CD14-positive monocyte (primary cell): Measurements from ENCODE around the gene CTDSPL. TPM values are rescaled to one million over a fixed set of nuclear protein-coding genes. Genes with fewer than 3 reads are reported as not detected.

Experiments
- DNase-seq, 3 donors: peaks; one replicate each; pipeline ENCODE4 v3.0.0-alpha.2; 2011 to 2022
- H2AFZ ChIP-seq: 2 replicates; pipeline ENCODE4 v1.6.0; 2012; ENCODE audit warnings: mild to moderate bottlenecking, low read depth, low read length, inconsistent platforms; ENCODE audit not compliant: insufficient read depth, poor library complexity, severe bottlenecking
- H3K27ac ChIP-seq, 2 donors: 1 replicate in 1 of 2; 2 replicates in 1 of 2; pipeline ENCODE4 v1.5.1; 2012 to 2013; ENCODE audit warnings: low read length in 2 of 2, control low read depth in 1 of 2, inconsistent platforms in 1 of 2, low read depth in 1 of 2, mild to moderate bottlenecking in 1 of 2
- H3K27me3 ChIP-seq, 2 donors: one replicate each; pipeline versions ENCODE4 v1.6.0 to v1.6.1; 2011 to 2013; ENCODE audit warnings: low read length in 2 of 2; ENCODE audit not compliant: control insufficient read depth in 2 of 2, insufficient read depth in 2 of 2
- H3K36me3 ChIP-seq, 2 donors: replicated peaks in 1 of 2; 1 replicate in 1 of 2; 2 replicates in 1 of 2; pipeline versions ENCODE4 v1.5.1 to v1.6.1; 2012 to 2013; ENCODE audit warnings: low read length in 2 of 2, control low read depth in 1 of 2, inconsistent platforms in 1 of 2, mild to moderate bottlenecking in 1 of 2; ENCODE audit not compliant: insufficient read depth in 2 of 2, control insufficient read depth in 1 of 2
- H3K4me1 ChIP-seq, 2 donors: 1 replicate in 1 of 2; 2 replicates in 1 of 2; pipeline versions ENCODE4 v1.5.1 to v1.6.1; 2012 to 2013; ENCODE audit warnings: low read length in 2 of 2, control low read depth in 1 of 2, inconsistent platforms in 1 of 2, mild to moderate bottlenecking in 1 of 2, moderate library complexity in 1 of 2; ENCODE audit not compliant: insufficient read depth in 2 of 2, control insufficient read depth in 1 of 2
- H3K4me2 ChIP-seq: replicated peaks from 2 replicates; pipeline ENCODE3; 2012; ENCODE audit warnings: low read length, moderate library complexity, mild to moderate bottlenecking; ENCODE audit not compliant: poor library complexity, severe bottlenecking; ENCODE audit errors: extremely low read depth
- H3K4me3 ChIP-seq, 3 experiments: fragments of 200-600 bp in 1 of 3; sonication (generic) in 1 of 3; replicated peaks in 1 of 3; 1 replicate in 2 of 3; 2 replicates in 1 of 3; pipeline ENCODE4 v1.5.1; 2011 to 2013; ENCODE audit warnings: low read length in 3 of 3, mild to moderate bottlenecking in 3 of 3, control low read depth in 2 of 3, low read depth in 2 of 3, inconsistent platforms in 1 of 3, moderate library complexity in 1 of 3
- H3K79me2 ChIP-seq: 2 replicates; pipeline ENCODE4 v1.6.0; 2012; ENCODE audit warnings: mild to moderate bottlenecking, control low read depth, inconsistent platforms, low read length, moderate library complexity; ENCODE audit not compliant: insufficient read depth
- H3K9ac ChIP-seq: 2 replicates; pipeline ENCODE4 v1.6.0; 2017; ENCODE audit warnings: low read length, mild to moderate bottlenecking; ENCODE audit not compliant: insufficient read depth, poor library complexity, severe bottlenecking
- H3K9me3 ChIP-seq, 2 donors: replicated peaks in 1 of 2; 1 replicate in 1 of 2; 2 replicates in 1 of 2; pipeline versions ENCODE4 v1.5.1 to v1.6.1; 2012 to 2013; ENCODE audit warnings: low read length in 2 of 2, control low read depth in 1 of 2; ENCODE audit not compliant: control insufficient read depth in 1 of 2, insufficient read depth in 1 of 2
- H4K20me1 ChIP-seq: 2 replicates; pipeline ENCODE4 v1.6.0; 2012; ENCODE audit warnings: mild to moderate bottlenecking, low read length, control low read depth, moderate library complexity; ENCODE audit not compliant: insufficient read depth
- H3K27ac Mint-ChIP-seq, 7 donors: one replicate each; pipeline ENCODE4 v1.8.0; 2020; ENCODE audit warnings: mild to moderate bottlenecking in 7 of 7, mixed read lengths in 7 of 7, moderate library complexity in 6 of 7, inconsistent platforms in 2 of 7
- H3K27me3 Mint-ChIP-seq, 3 donors: one replicate each; pipeline ENCODE4 v1.8.0; 2021 to 2022; ENCODE audit warnings: low read depth in 3 of 3, mild to moderate bottlenecking in 3 of 3, mixed read lengths in 3 of 3, moderate library complexity in 3 of 3, inconsistent platforms in 1 of 3
- H3K36me3 Mint-ChIP-seq, 2 donors: one replicate each; pipeline ENCODE4 v1.8.0; 2020; ENCODE audit warnings: mixed read lengths in 2 of 2, inconsistent platforms in 1 of 2, mild to moderate bottlenecking in 1 of 2
- H3K4me1 Mint-ChIP-seq: one replicate; pipeline ENCODE4 v1.8.0; 2020; ENCODE audit warnings: mild to moderate bottlenecking, mixed read lengths
- H3K4me3 Mint-ChIP-seq, 2 donors: one replicate each; pipeline ENCODE4 v1.8.0; 2020; ENCODE audit warnings: mild to moderate bottlenecking in 2 of 2, mixed read lengths in 2 of 2, moderate library complexity in 1 of 2
- H3K9me3 Mint-ChIP-seq, 7 donors: one replicate each; pipeline ENCODE4 v1.8.0; 2020 to 2022; ENCODE audit warnings: mixed read lengths in 7 of 7, mild to moderate bottlenecking in 6 of 7, moderate library complexity in 6 of 7, inconsistent platforms in 2 of 7
- WGBS: methylation state at CpG from one replicate; pipeline ENCODE4 v1.1.5; 2013; ENCODE audit warnings: missing lambda C conversion rate; ENCODE audit not compliant: insufficient coverage; 5-methylcytosine and 5-hydroxymethylcytosine counted together
- intact Hi-C, 2 donors: fragments of 100-400 bp; cut with micrococcal nuclease; formaldehyde crosslinking; loops; one replicate each; pipeline versions ENCODE4 v1.15.0 to v1.15.1; 2023
- polyA plus RNA-seq, 3 donors: library from polyadenylated mRNA; depleted of rRNA in 1 of 3; unstranded in 2 of 3; stranded (reverse) in 1 of 3; fragments of 300-500 nt in 2 of 3; fragments of >200 nt in 1 of 3; fragmentation: Illumina TruSeq in 2 of 3; gene quantifications; 1 replicate in 2 of 3; 2 replicates in 1 of 3; pipeline ENCODE4 v1.2.3, GENCODE V29; 2012 to 2021
- TF ChIP-seq, protein P1 (sequence below): fragments of 200-600 bp; IDR thresholded peaks from one replicate; pipeline ENCODE4 v1.8.0; 2022; ENCODE audit warnings: antibody characterized with exemption, mild to moderate bottlenecking

Gene CTDSPL
- polyA plus RNA-seq, 3 donors = 0.15 to 0.69 (median 0.33) TPM

DNA sequence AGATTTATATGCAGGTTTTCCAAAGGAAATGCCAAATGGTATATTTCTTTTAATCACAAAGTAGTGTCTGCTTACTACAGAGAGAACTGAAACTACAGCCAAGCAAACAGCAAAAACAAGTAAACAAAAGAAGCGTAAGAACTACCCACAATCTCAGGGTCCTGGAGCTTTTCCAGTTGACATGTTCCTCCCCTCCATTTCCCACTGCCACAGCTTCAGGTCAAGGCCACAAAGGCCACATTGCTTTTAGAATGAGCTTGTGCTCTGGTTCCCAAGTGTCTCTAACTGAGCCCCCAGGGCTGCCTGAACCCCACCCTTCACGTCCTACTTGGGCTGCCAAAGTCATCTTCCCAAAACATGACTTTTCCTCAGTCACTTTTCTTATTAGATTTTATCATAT lies 24.1 kb downstream of the CTDSPL start:
- H3K4me1 ChIP-seq = no peaks in the 10 kb centered on the region
- H3K27me3 Mint-ChIP-seq = no peaks in the 10 kb centered on the region
- peaks cover 13% of the 10 kb centered on the region for H3K4me1 Mint-ChIP-seq

DNA sequence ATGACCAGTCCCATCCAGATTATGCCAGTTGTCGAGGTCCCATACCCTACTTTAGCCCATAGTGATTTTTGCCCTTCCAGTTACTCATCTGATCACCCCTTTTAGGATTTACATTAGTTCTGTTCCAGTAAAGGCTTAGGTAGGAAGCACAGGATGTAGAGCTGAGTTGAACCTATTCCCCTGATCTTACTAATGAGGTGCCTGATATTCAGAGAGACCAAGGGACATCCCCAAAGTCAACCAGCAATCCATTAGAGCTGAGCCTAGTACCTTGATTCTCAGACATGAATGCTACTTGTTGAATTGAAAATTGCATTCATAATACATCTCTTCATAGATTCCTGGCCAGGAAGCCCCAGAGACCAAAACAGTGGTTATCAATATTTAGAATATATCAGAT lies 24.7 kb downstream of the CTDSPL start:
- no peak overlapping the region for H3K4me3 ChIP-seq
- DNase-seq = no peak
- Mint-ChIP-seq H3K36me3 (peaks cover 0 to 2% of the 10 kb centered on the region in 2 donors), H3K4me3 (no peak overlapping the region), H3K4me1 (peaks cover 17% of the 10 kb centered on the region), H3K27ac (no peak overlapping the region), H3K9me3 (no peaks in the 10 kb centered on the region), H3K27me3 (no peaks in the 10 kb centered on the region)
- no CpG with 5 or more reads among the region's 1 CpG for WGBS
- no peaks in the 10 kb centered on the region for H3K9me3 ChIP-seq
- H3K27ac ChIP-seq = no peak overlapping the region
- H3K79me2 ChIP-seq = no peaks in the 10 kb centered on the region
- no peak overlapping the region for H3K9ac ChIP-seq
- no peaks in the 10 kb centered on the region for H4K20me1 ChIP-seq
- intact Hi-C loops = no loop called here
- H3K4me1 ChIP-seq = no peaks in the 10 kb centered on the region
- H2AFZ ChIP-seq = no peak overlapping the region
- no peaks in the 10 kb centered on the region for H3K27me3 ChIP-seq
- H3K4me2 ChIP-seq = no peak overlapping the region
- no peaks in the 10 kb centered on the region for H3K36me3 ChIP-seq
- TF ChIP-seq, protein P1, sequence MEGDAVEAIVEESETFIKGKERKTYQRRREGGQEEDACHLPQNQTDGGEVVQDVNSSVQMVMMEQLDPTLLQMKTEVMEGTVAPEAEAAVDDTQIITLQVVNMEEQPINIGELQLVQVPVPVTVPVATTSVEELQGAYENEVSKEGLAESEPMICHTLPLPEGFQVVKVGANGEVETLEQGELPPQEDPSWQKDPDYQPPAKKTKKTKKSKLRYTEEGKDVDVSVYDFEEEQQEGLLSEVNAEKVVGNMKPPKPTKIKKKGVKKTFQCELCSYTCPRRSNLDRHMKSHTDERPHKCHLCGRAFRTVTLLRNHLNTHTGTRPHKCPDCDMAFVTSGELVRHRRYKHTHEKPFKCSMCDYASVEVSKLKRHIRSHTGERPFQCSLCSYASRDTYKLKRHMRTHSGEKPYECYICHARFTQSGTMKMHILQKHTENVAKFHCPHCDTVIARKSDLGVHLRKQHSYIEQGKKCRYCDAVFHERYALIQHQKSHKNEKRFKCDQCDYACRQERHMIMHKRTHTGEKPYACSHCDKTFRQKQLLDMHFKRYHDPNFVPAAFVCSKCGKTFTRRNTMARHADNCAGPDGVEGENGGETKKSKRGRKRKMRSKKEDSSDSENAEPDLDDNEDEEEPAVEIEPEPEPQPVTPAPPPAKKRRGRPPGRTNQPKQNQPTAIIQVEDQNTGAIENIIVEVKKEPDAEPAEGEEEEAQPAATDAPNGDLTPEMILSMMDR = no peak

More for the DNA sequence above, 24.1 kb downstream of the CTDSPL start:
- intact Hi-C loops = no loop called here
- DNase-seq = no peak
- H3K36me3 ChIP-seq = no peaks in the 10 kb centered on the region
- Mint-ChIP-seq H3K36me3 (peaks cover 0 to 2% of the 10 kb centered on the region in 2 donors), H3K27ac (no peak overlapping the region), H3K4me3 (no peak overlapping the region), H3K9me3 (no peaks in the 10 kb centered on the region)
- H4K20me1 ChIP-seq = no peaks in the 10 kb centered on the region
- no peak overlapping the region for H2AFZ ChIP-seq
- H3K27ac ChIP-seq = no peak overlapping the region
- H3K4me3 ChIP-seq = no peak overlapping the region
- no peak overlapping the region for H3K9ac ChIP-seq
- no peaks in the 10 kb centered on the region for H3K27me3 ChIP-seq
- H3K79me2 ChIP-seq = no peaks in the 10 kb centered on the region
- 47% methylated on average over 2 of the region's 2 CpGs for WGBS
- TF ChIP-seq, protein P1 = no peak
- no peak overlapping the region for H3K4me2 ChIP-seq
- H3K9me3 ChIP-seq = no peaks in the 10 kb centered on the region
